ENCODE measurements around the gene PARM1. TPM values are rescaled to one million over a fixed set of nuclear protein-coding genes. Genes with fewer than 3 reads are reported as not detected.

PARM1 gene
- total RNA-seq, 1 donor from 2014 or later, result 28.7 TPM

- Histone ChIP-seq H3K27ac (ENCODE audit: low read depth, low read length) (peak overlapping the region; percentile 63), H3K4me3 (ENCODE audit: low read length in 3 of 3) (peak overlapping the region; percentile 16 to 31 (median 28)), H3K9me3 (ENCODE audit: control insufficient read depth in 3 of 3, low read length in 3 of 3) (no peaks in the 10 kb centered on the region), H3K9ac (ENCODE audit: low read depth in 1 of 3, low read length in 3 of 3) (no peak overlapping the region), H3K4me1 (ENCODE audit: control insufficient read depth in 3 of 3, insufficient read depth in 3 of 3, low read length in 3 of 3) (peaks cover 9 to 19% (median 17%) of the 10 kb centered on the region in 3 donors), H3K36me3 (ENCODE audit: control insufficient read depth in 3 of 3, insufficient read depth in 3 of 3, low read length in 3 of 3) (no peaks in the 10 kb centered on the region), H3K27me3 (ENCODE audit: control insufficient read depth in 3 of 3, insufficient read depth in 3 of 3, low read length in 3 of 3) (no peaks in the 10 kb centered on the region)
Observed at GRCh38 chr4:74953647-74954046, 20.7 kb downstream of the PARM1 start.

- H3K36me3 ChIP-seq (ENCODE audit: control insufficient read depth in 3 of 3, insufficient read depth in 3 of 3, low read length in 3 of 3), result no peaks in the 10 kb centered on the region
- H3K9me3 ChIP-seq (ENCODE audit: control insufficient read depth in 3 of 3, low read length in 3 of 3), result no peaks in the 10 kb centered on the region
- H3K27me3 ChIP-seq (ENCODE audit: control insufficient read depth in 3 of 3, insufficient read depth in 3 of 3, low read length in 3 of 3), result no peaks in the 10 kb centered on the region
- no peak overlapping the region for H3K9ac ChIP-seq (ENCODE audit: low read depth in 1 of 3, low read length in 3 of 3)
- no peak overlapping the region for H3K4me3 ChIP-seq (ENCODE audit: low read length in 3 of 3)
- no peak overlapping the region for H3K27ac ChIP-seq (ENCODE audit: low read depth, low read length)
- peaks cover 6 to 13% (median 13%) of the 10 kb centered on the region in 3 donors for H3K4me1 ChIP-seq (ENCODE audit: control insufficient read depth in 3 of 3, insufficient read depth in 3 of 3, low read length in 3 of 3)
Observed at GRCh38 chr4:74958881-74959280, 26.0 kb downstream of the PARM1 start.

GRCh38 chr4:74961230-74961629, 28.3 kb downstream of the PARM1 start:
- Histone ChIP-seq H3K27me3 (ENCODE audit: control insufficient read depth in 3 of 3, insufficient read depth in 3 of 3, low read length in 3 of 3) (no peaks in the 10 kb centered on the region), H3K27ac (ENCODE audit: low read depth, low read length) (no peak overlapping the region), H3K4me1 (ENCODE audit: control insufficient read depth in 3 of 3, insufficient read depth in 3 of 3, low read length in 3 of 3) (no peaks in the 10 kb centered on the region), H3K36me3 (ENCODE audit: control insufficient read depth in 3 of 3, insufficient read depth in 3 of 3, low read length in 3 of 3) (no peaks in the 10 kb centered on the region), H3K9ac (ENCODE audit: low read depth in 1 of 3, low read length in 3 of 3) (no peak overlapping the region), H3K9me3 (ENCODE audit: control insufficient read depth in 3 of 3, low read length in 3 of 3) (no peaks in the 10 kb centered on the region), H3K4me3 (ENCODE audit: low read length in 3 of 3) (no peak overlapping the region)

GRCh38 chr4:74962584-74962983, 29.7 kb downstream of the PARM1 start:
- Histone ChIP-seq H3K27ac (ENCODE audit: low read depth, low read length) (no peak overlapping the region), H3K4me3 (ENCODE audit: low read length in 3 of 3) (no peak overlapping the region), H3K4me1 (ENCODE audit: control insufficient read depth in 3 of 3, insufficient read depth in 3 of 3, low read length in 3 of 3) (peaks cover 0 to 4% (median 3%) of the 10 kb centered on the region in 3 donors), H3K36me3 (ENCODE audit: control insufficient read depth in 3 of 3, insufficient read depth in 3 of 3, low read length in 3 of 3) (no peaks in the 10 kb centered on the region), H3K9me3 (ENCODE audit: control insufficient read depth in 3 of 3, low read length in 3 of 3) (no peaks in the 10 kb centered on the region), H3K9ac (ENCODE audit: low read depth in 1 of 3, low read length in 3 of 3) (no peak overlapping the region), H3K27me3 (ENCODE audit: control insufficient read depth in 3 of 3, insufficient read depth in 3 of 3, low read length in 3 of 3) (no peaks in the 10 kb centered on the region)

- Histone ChIP-seq H3K36me3 (ENCODE audit: control insufficient read depth in 3 of 3, insufficient read depth in 3 of 3, low read length in 3 of 3) (no peaks in the 10 kb centered on the region), H3K27me3 (ENCODE audit: control insufficient read depth in 3 of 3, insufficient read depth in 3 of 3, low read length in 3 of 3) (no peaks in the 10 kb centered on the region), H3K9me3 (ENCODE audit: control insufficient read depth in 3 of 3, low read length in 3 of 3) (no peaks in the 10 kb centered on the region), H3K9ac (ENCODE audit: low read depth in 1 of 3, low read length in 3 of 3) (no peak overlapping the region), H3K27ac (ENCODE audit: low read depth, low read length) (no peak overlapping the region), H3K4me3 (ENCODE audit: low read length in 3 of 3) (no peak overlapping the region), H3K4me1 (ENCODE audit: control insufficient read depth in 3 of 3, insufficient read depth in 3 of 3, low read length in 3 of 3) (peaks cover 10 to 17% (median 14%) of the 10 kb centered on the region in 3 donors)
Observed at GRCh38 chr4:74964311-74964710, 31.4 kb downstream of the PARM1 start.

- Histone ChIP-seq H3K27me3 (ENCODE audit: control insufficient read depth in 3 of 3, insufficient read depth in 3 of 3, low read length in 3 of 3) (no peaks in the 10 kb centered on the region), H3K27ac (ENCODE audit: low read depth, low read length) (peak overlapping the region; percentile 66), H3K4me3 (ENCODE audit: low read length in 3 of 3) (peak overlapping the region in 1 of 3 donors; percentile 2), H3K9ac (ENCODE audit: low read depth in 1 of 3, low read length in 3 of 3) (no peak overlapping the region), H3K36me3 (ENCODE audit: control insufficient read depth in 3 of 3, insufficient read depth in 3 of 3, low read length in 3 of 3) (no peaks in the 10 kb centered on the region), H3K9me3 (ENCODE audit: control insufficient read depth in 3 of 3, low read length in 3 of 3) (no peaks in the 10 kb centered on the region), H3K4me1 (ENCODE audit: control insufficient read depth in 3 of 3, insufficient read depth in 3 of 3, low read length in 3 of 3) (peaks cover 26 to 34% (median 32%) of the 10 kb centered on the region in 3 donors)
Observed at GRCh38 chr4:74967324-74967723, 34.4 kb downstream of the PARM1 start.

- peak overlapping the region; percentile 92 for H3K27ac ChIP-seq (ENCODE audit: low read depth, low read length)
- H3K9ac ChIP-seq (ENCODE audit: low read depth in 1 of 3, low read length in 3 of 3), result no peak overlapping the region
- no peaks in the 10 kb centered on the region for H3K9me3 ChIP-seq (ENCODE audit: control insufficient read depth in 3 of 3, low read length in 3 of 3)
- H3K36me3 ChIP-seq (ENCODE audit: control insufficient read depth in 3 of 3, insufficient read depth in 3 of 3, low read length in 3 of 3), result no peaks in the 10 kb centered on the region
- H3K4me3 ChIP-seq (ENCODE audit: low read length in 3 of 3), result no peak overlapping the region
- H3K4me1 ChIP-seq (ENCODE audit: control insufficient read depth in 3 of 3, insufficient read depth in 3 of 3, low read length in 3 of 3), result peaks cover 26 to 34% (median 32%) of the 10 kb centered on the region in 3 donors
- no peaks in the 10 kb centered on the region for H3K27me3 ChIP-seq (ENCODE audit: control insufficient read depth in 3 of 3, insufficient read depth in 3 of 3, low read length in 3 of 3)
Observed at GRCh38 chr4:74968456-74969164, 35.7 kb downstream of the PARM1 start.

GRCh38 chr4:74969507-74970474, 36.9 kb downstream of the PARM1 start:
- peak overlapping the region in 2 of 3 donors; percentile 43 to 70 for H3K9ac ChIP-seq (ENCODE audit: low read depth in 1 of 3, low read length in 3 of 3)
- H3K4me1 ChIP-seq (ENCODE audit: control insufficient read depth in 3 of 3, insufficient read depth in 3 of 3, low read length in 3 of 3), result peaks cover 26 to 34% (median 32%) of the 10 kb centered on the region in 3 donors

GRCh38 chr4:74970577-74970976, 37.7 kb downstream of the PARM1 start:
- Histone ChIP-seq H3K4me1 (ENCODE audit: control insufficient read depth in 3 of 3, insufficient read depth in 3 of 3, low read length in 3 of 3) (peaks cover 26 to 34% (median 32%) of the 10 kb centered on the region in 3 donors), H3K27ac (ENCODE audit: low read depth, low read length) (peak overlapping the region; percentile 92), H3K9ac (ENCODE audit: low read depth in 1 of 3, low read length in 3 of 3) (peak overlapping the region in 2 of 3 donors; percentile 10 to 57), H3K36me3 (ENCODE audit: control insufficient read depth in 3 of 3, insufficient read depth in 3 of 3, low read length in 3 of 3) (no peaks in the 10 kb centered on the region), H3K4me3 (ENCODE audit: low read length in 3 of 3) (peak overlapping the region in 1 of 3 donors; percentile 26), H3K27me3 (ENCODE audit: control insufficient read depth in 3 of 3, insufficient read depth in 3 of 3, low read length in 3 of 3) (no peaks in the 10 kb centered on the region), H3K9me3 (ENCODE audit: control insufficient read depth in 3 of 3, low read length in 3 of 3) (no peaks in the 10 kb centered on the region)

More at GRCh38 chr4:74969507-74970474, 36.9 kb downstream of the PARM1 start:
- H3K27ac ChIP-seq (ENCODE audit: low read depth, low read length), result peak overlapping the region; percentile 92
- no peaks in the 10 kb centered on the region for H3K27me3 ChIP-seq (ENCODE audit: control insufficient read depth in 3 of 3, insufficient read depth in 3 of 3, low read length in 3 of 3)
- no peaks in the 10 kb centered on the region for H3K36me3 ChIP-seq (ENCODE audit: control insufficient read depth in 3 of 3, insufficient read depth in 3 of 3, low read length in 3 of 3)
- H3K9me3 ChIP-seq (ENCODE audit: control insufficient read depth in 3 of 3, low read length in 3 of 3), result no peaks in the 10 kb centered on the region
- H3K4me3 ChIP-seq (ENCODE audit: low read length in 3 of 3), result peak overlapping the region; percentile 26 to 56 (median 49)

Measured in skeletal muscle tissue (tissue), 4 donors.